HTR-8/SVneo (cell line): ENCODE data around the gene LCE3A.
"Not testable (repeated sequence)": the region's sequence is repeated elsewhere in the genome, so short reads cannot be mapped to it uniquely, and the experiment has no call there.

Experiments used
- DNase-seq: peaks from one replicate; pipeline ENCODE4 v3.0.0; 2011; ENCODE audit warnings: low spot score, mixed read lengths; ENCODE audit not compliant: insufficient read length
- FAIRE-seq: peaks from 2 replicates; lab custom pipeline; 2011; peaks lifted over from hg19 to GRCh38; lab: Jason Lieb, UNC

The LCE3A gene

GRCh38 chr1:152579526-152579925 is 43.4 kb downstream of the LCE3A start:
- not testable (repeated sequence) for FAIRE-seq

GRCh38 chr1:152577168-152577567 is 45.7 kb downstream of the LCE3A start:
- no peak for FAIRE-seq
- DNase-seq, result no peak

More at GRCh38 chr1:152579526-152579925, 43.4 kb downstream of the LCE3A start:
- DNase-seq, result not testable (repeated sequence)
